Measurements from ENCODE around the gene PTOV1. TPM values are rescaled to one million over a fixed set of nuclear protein-coding genes. Genes with fewer than 3 reads are reported as not detected.

The PTOV1 gene
- total RNA-seq, 4 donors from 2014 or later: 52.9 to 89.1 (median 60.0) TPM

- peak overlapping the region in 3 of 4 donors; percentile 98 to 100 (median 100) for H3K27ac ChIP-seq
- no peaks in the 10 kb centered on the region for H3K27me3 ChIP-seq
- peaks cover 0 to 69% (median 23%) of the 10 kb centered on the region in 3 donors for H3K4me1 ChIP-seq
- 88% methylated on average over 2 of the region's 4 CpGs; no CpG with 5 or more reads in 1 of the 2 donors for WGBS, 2 donors (ENCODE audit: low coverage in 1 of 2)
- H3K9me3 ChIP-seq: no peaks in the 10 kb centered on the region
- no peak for ATAC-seq
- H3K36me3 ChIP-seq: peaks cover 0 to 55% of the 10 kb centered on the region in 2 donors
- no peak for TF ChIP-seq POLR2AphosphoS5 (IDR thresholded peaks at IDR 0.05)
- TF ChIP-seq POLR2A (IDR thresholded peaks at IDR 0.05): no peak
- no peak for TF ChIP-seq CTCF (IDR thresholded peaks at IDR 0.05)
- no peak for TF ChIP-seq EP300 (IDR thresholded peaks at IDR 0.05)
- H3K4me3 ChIP-seq: peak overlapping the region in 1 of 2 donors; percentile 88
Measured at GRCh38 chr19:49875177-49875576, 24.2 kb downstream of the PTOV1 start.

DNA sequence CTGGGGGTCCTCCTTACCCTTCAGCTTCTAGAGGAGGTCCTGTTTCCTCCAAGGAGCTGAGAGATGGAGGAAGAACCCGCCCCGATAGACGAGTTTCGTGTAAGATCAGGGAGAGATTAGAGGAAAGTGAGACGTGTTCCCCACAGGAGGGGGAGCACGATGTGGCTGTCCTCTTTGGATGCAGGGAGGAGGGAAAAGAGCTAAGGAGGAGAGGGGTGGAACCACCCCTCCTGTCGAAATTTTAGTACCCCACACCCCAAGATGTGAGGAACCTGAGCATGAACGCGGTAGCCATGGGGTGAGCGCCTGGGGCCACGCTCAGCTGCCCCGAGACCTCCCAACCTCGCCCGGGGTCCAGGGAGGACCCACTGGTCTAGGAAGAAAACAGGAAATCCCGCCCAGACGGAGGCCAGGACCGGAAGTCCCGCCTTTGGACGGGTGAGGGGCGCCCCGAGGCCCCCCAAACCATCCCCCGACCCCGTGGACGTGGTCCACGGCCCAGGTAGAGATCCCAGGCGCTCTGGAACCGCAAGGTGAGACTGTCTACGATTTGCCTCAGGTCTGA, 25.0 kb downstream of the PTOV1 start:
- no peak for ATAC-seq
- no peaks in the 10 kb centered on the region for H3K9me3 ChIP-seq
- TF ChIP-seq EP300 (IDR thresholded peaks at IDR 0.05) (no peak), POLR2AphosphoS5 (IDR thresholded peaks at IDR 0.05) (no peak), POLR2A (IDR thresholded peaks at IDR 0.05) (no peak), CTCF (IDR thresholded peaks at IDR 0.05) (no peak)
- H3K36me3 ChIP-seq: peaks cover 0 to 57% of the 10 kb centered on the region in 2 donors
- H3K27ac ChIP-seq: peak overlapping the region; percentile 94 to 100 (median 99)
- H3K27me3 ChIP-seq: no peaks in the 10 kb centered on the region
- peak overlapping the region; percentile 79 to 88 for H3K4me3 ChIP-seq
- H3K4me1 ChIP-seq: peaks cover 0 to 67% (median 18%) of the 10 kb centered on the region in 3 donors
- 0% methylated on average over 8 of the region's 28 CpGs; no CpG with 5 or more reads in 1 of the 2 donors for WGBS, 2 donors (ENCODE audit: low coverage in 1 of 2)

- Histone ChIP-seq H3K27me3 (no peaks in the 10 kb centered on the region), H3K27ac (peak overlapping the region; percentile 94 to 100 (median 99)), H3K36me3 (peaks cover 0 to 57% of the 10 kb centered on the region in 2 donors), H3K4me3 (peak overlapping the region; percentile 79 to 88), H3K9me3 (no peaks in the 10 kb centered on the region), H3K4me1 (peaks cover 0 to 67% (median 18%) of the 10 kb centered on the region in 3 donors)
- 0% methylated on average over 3 to 7 of the region's 46 CpGs for WGBS, 2 donors (ENCODE audit: low coverage in 1 of 2)
- peak; percentile 76 for ATAC-seq
- TF ChIP-seq EP300 (IDR thresholded peaks at IDR 0.05) (no peak), CTCF (IDR thresholded peaks at IDR 0.05) (no peak), POLR2AphosphoS5 (IDR thresholded peaks at IDR 0.05) (peak; percentile 59), POLR2A (IDR thresholded peaks at IDR 0.05) (peak in 1 of 2 donors; percentile 37)
Measured at GRCh38 chr19:49876422-49877019, 25.6 kb downstream of the PTOV1 start.

- Histone ChIP-seq H3K4me1 (peaks cover 0 to 61% (median 18%) of the 10 kb centered on the region in 3 donors), H3K27me3 (no peaks in the 10 kb centered on the region), H3K9me3 (no peaks in the 10 kb centered on the region), H3K36me3 (peaks cover 0 to 58% of the 10 kb centered on the region in 2 donors), H3K4me3 (peak within 1 kb of the TSS; percentile 79 to 88), H3K27ac (peak within 1 kb of the TSS; percentile 94 to 100 (median 99))
- peak; percentile 77 to 91 for TF ChIP-seq POLR2A (IDR thresholded peaks at IDR 0.05)
- TF ChIP-seq CTCF (IDR thresholded peaks at IDR 0.05): no peak
- no peak for TF ChIP-seq EP300 (IDR thresholded peaks at IDR 0.05)
- peak; percentile 77 for TF ChIP-seq POLR2AphosphoS5 (IDR thresholded peaks at IDR 0.05)
- 0 to 1% methylated on average over 21 to 44 of the region's 61 CpGs for WGBS, 2 donors (ENCODE audit: low coverage in 1 of 2)
- peak; percentile 82 for ATAC-seq
Measured at GRCh38 chr19:49877020-49877878, 26.3 kb downstream of the PTOV1 start, which contains the start of the genes AKT1S1 and TBC1D17. AKT1S1 (minus strand) TSS chr19:49877355; CDS start chr19:49873295, 4,060 bp downstream. TBC1D17 (plus strand) TSS chr19:49877702; CDS start chr19:49877724, 22 bp downstream.

Data from gastroesophageal sphincter (tissue), 4 donors.